Measurements from ENCODE around the gene TMEM107. TPM values are rescaled to one million over a fixed set of nuclear protein-coding genes. Genes with fewer than 3 reads are reported as not detected.

Gene TMEM107
- total RNA-seq, 4 donors from 2014 or later = 28.2 to 47.1 (median 38.2) TPM

- peak overlapping the region; percentile 98 to 100 (median 100) for H3K27ac ChIP-seq
These were observed 15.4 kb downstream of the TMEM107 start for GRCh38 chr17:8160741-8161221.

GRCh38 chr17:8160224-8160577 lies 16.0 kb downstream of the TMEM107 start:
- Histone ChIP-seq H3K9me3 (no peaks in the 10 kb centered on the region), H3K36me3 (peaks cover 0 to 24% (median 3%) of the 10 kb centered on the region in 3 donors), H3K4me1 (peaks cover 0 to 69% (median 43%) of the 10 kb centered on the region in 4 donors), H3K27me3 (no peaks in the 10 kb centered on the region), H3K27ac (peak overlapping the region; percentile 98 to 100 (median 100)), H3K4me3 (no peak overlapping the region)
- no peak for DNase-seq (ENCODE audit: low spot score in 2 of 2)
- WGBS, 2 donors = 53 to 57% methylated on average over 4 of the region's 4 CpGs
- no peak for TF ChIP-seq EP300 (IDR thresholded peaks at IDR 0.05)
- no peak for TF ChIP-seq CTCF (IDR thresholded peaks at IDR 0.05)

More at GRCh38 chr17:8160741-8161221, 15.4 kb downstream of the TMEM107 start:
- Histone ChIP-seq H3K36me3 (peaks cover 0 to 24% (median 3%) of the 10 kb centered on the region in 3 donors), H3K4me1 (peaks cover 0 to 69% (median 43%) of the 10 kb centered on the region in 4 donors), H3K9me3 (no peaks in the 10 kb centered on the region), H3K4me3 (peak overlapping the region in 1 of 4 donors; percentile 75), H3K27me3 (no peaks in the 10 kb centered on the region)
- TF ChIP-seq CTCF (IDR thresholded peaks at IDR 0.05) (no peak), POLR2A (IDR thresholded peaks at IDR 0.05) (no peak), EP300 (IDR thresholded peaks at IDR 0.05) (no peak)
- 42 to 44% methylated on average over 5 of the region's 5 CpGs for WGBS, 2 donors
- no peak for DNase-seq (ENCODE audit: low spot score in 2 of 2)

GRCh38 chr17:8159459-8160223 lies 16.5 kb downstream of the TMEM107 start:
- Histone ChIP-seq H3K4me3 (no peak overlapping the region), H3K27me3 (no peaks in the 10 kb centered on the region), H3K27ac (peak overlapping the region; percentile 98 to 100 (median 100)), H3K36me3 (peaks cover 0 to 24% (median 3%) of the 10 kb centered on the region in 3 donors), H3K9me3 (no peaks in the 10 kb centered on the region), H3K4me1 (peaks cover 0 to 65% (median 42%) of the 10 kb centered on the region in 4 donors)
- no peak for DNase-seq (ENCODE audit: low spot score in 2 of 2)
- TF ChIP-seq POLR2A (IDR thresholded peaks at IDR 0.05) (no peak), CTCF (IDR thresholded peaks at IDR 0.05) (no peak), EP300 (IDR thresholded peaks at IDR 0.05) (no peak)
- WGBS, 2 donors = 61 to 67% methylated on average over 4 of the region's 4 CpGs

- Histone ChIP-seq H3K4me3 (no peak overlapping the region), H3K27me3 (no peaks in the 10 kb centered on the region), H3K4me1 (peaks cover 0 to 58% (median 38%) of the 10 kb centered on the region in 4 donors), H3K36me3 (peaks cover 0 to 24% (median 3%) of the 10 kb centered on the region in 3 donors), H3K27ac (peak overlapping the region; percentile 98 to 100 (median 100)), H3K9me3 (no peaks in the 10 kb centered on the region)
- TF ChIP-seq POLR2A (IDR thresholded peaks at IDR 0.05) (no peak), EP300 (IDR thresholded peaks at IDR 0.05) (no peak), CTCF (IDR thresholded peaks at IDR 0.05) (no peak)
- DNase-seq (ENCODE audit: low spot score in 2 of 2) = no peak
- 52 to 56% methylated on average over 3 of the region's 3 CpGs for WGBS, 2 donors
These were observed 17.2 kb downstream of the TMEM107 start for GRCh38 chr17:8159032-8159400.
